Measurements from ENCODE around the gene SGCE.

SGCE gene

GRCh38 chr7:94658826-94659225 lies 2.9 kb upstream of the SGCE start:
- DNase-seq, result no peak

GRCh38 chr7:94657771-94658693 lies 2.1 kb upstream of the SGCE start:
- peak; percentile 93 for DNase-seq

- DNase-seq, result peak; percentile 64
Observed at GRCh38 chr7:94656925-94657731, 1.2 kb upstream of the SGCE start.

GRCh38 chr7:94656658-94656924 lies 658 bp upstream of the SGCE start:
- no peak for DNase-seq

- no peak for DNase-seq
Observed at GRCh38 chr7:94655126-94655847, 646 bp downstream of the SGCE start.

- no peak for DNase-seq
Observed at GRCh38 chr7:94654783-94655125, 1.2 kb downstream of the SGCE start.

GRCh38 chr7:94650147-94651051 lies 5.5 kb downstream of the SGCE start:
- no peak for DNase-seq

GRCh38 chr7:94649450-94649849 lies 6.5 kb downstream of the SGCE start:
- no peak for DNase-seq

- DNase-seq, result no peak
Observed at GRCh38 chr7:94648731-94649130, 7.2 kb downstream of the SGCE start.

GRCh38 chr7:94647295-94647694 lies 8.6 kb downstream of the SGCE start:
- no peak for DNase-seq

- no peak for DNase-seq
Observed at GRCh38 chr7:94643771-94644545, 12.0 kb downstream of the SGCE start.

GRCh38 chr7:94642838-94643653 lies 12.9 kb downstream of the SGCE start:
- no peak for DNase-seq

GRCh38 chr7:94639384-94639783 lies 16.5 kb downstream of the SGCE start:
- DNase-seq, result no peak

GRCh38 chr7:94635687-94636086 lies 20.2 kb downstream of the SGCE start:
- DNase-seq, result no peak

GRCh38 chr7:94634502-94634901 lies 21.4 kb downstream of the SGCE start:
- no peak for DNase-seq

- no peak for DNase-seq
Observed at GRCh38 chr7:94633687-94634086, 22.2 kb downstream of the SGCE start.

- no peak for DNase-seq
Observed at GRCh38 chr7:94633014-94633341, 23.0 kb downstream of the SGCE start.

- no peak for DNase-seq
Observed at GRCh38 chr7:94632338-94633013, 23.5 kb downstream of the SGCE start.

- no peak for DNase-seq
Observed at GRCh38 chr7:94630855-94631254, 25.1 kb downstream of the SGCE start.

GRCh38 chr7:94623820-94624219 lies 32.1 kb downstream of the SGCE start:
- DNase-seq, result no peak
